ENCODE data around the gene ERC2. TPM values are rescaled to one million over a fixed set of nuclear protein-coding genes. Genes with fewer than 3 reads are reported as not detected.

Gene ERC2
- total RNA-seq, 1 donor from 2014 or later, result under 0.01 TPM

DNA sequence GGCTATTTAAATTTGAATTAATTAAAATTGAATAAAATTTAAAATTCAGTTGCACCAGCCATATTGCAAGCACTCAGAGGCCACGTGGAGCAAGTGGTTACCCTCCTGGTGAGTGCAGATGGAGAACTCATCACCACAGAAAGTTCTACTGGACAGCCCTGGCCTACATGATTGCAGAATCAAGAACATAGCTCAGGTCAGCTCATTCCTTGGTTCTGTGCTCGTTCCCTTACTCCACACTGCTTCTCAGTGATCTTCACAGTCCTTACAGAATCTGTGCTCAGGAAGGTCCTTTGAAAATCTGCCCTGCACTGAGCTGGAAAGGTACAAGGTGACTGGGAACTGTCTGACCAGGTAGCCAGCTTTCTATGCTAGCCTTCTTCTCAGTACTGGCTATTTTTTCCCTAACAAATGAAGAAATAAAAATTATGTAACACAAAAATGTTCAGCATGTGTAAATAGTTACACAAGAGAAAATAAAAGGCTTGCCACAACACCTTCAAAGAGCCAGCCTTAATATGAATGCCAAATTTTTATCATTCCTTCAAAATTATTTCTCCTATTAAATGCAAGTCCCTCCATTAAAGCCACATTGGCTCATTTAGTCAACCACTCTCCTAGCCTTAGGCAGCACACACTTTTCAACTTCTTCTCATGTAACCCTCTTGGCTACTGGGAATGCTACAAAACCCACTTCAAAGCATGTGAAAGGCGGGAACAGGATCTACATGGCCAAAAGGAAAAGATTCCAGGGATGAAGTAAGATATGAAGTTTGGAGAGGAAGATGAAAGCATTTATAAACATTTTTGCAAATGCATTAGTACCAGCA is 654.8 kb downstream of the ERC2 start:
- FAIRE-seq (no peak), DNase-seq (ENCODE audit: low read depth) (peak; percentile 27)
- Histone ChIP-seq H3K27me3 (ENCODE audit: control insufficient read depth, insufficient read depth, low read length) (no peaks in the 10 kb centered on the region), H3K36me3 (ENCODE audit: control insufficient read depth, insufficient read depth, low read length) (no peaks in the 10 kb centered on the region), H3K4me3 (ENCODE audit: low read depth, low read length) (no peak overlapping the region)
- TF ChIP-seq, protein P1, sequence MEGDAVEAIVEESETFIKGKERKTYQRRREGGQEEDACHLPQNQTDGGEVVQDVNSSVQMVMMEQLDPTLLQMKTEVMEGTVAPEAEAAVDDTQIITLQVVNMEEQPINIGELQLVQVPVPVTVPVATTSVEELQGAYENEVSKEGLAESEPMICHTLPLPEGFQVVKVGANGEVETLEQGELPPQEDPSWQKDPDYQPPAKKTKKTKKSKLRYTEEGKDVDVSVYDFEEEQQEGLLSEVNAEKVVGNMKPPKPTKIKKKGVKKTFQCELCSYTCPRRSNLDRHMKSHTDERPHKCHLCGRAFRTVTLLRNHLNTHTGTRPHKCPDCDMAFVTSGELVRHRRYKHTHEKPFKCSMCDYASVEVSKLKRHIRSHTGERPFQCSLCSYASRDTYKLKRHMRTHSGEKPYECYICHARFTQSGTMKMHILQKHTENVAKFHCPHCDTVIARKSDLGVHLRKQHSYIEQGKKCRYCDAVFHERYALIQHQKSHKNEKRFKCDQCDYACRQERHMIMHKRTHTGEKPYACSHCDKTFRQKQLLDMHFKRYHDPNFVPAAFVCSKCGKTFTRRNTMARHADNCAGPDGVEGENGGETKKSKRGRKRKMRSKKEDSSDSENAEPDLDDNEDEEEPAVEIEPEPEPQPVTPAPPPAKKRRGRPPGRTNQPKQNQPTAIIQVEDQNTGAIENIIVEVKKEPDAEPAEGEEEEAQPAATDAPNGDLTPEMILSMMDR (IDR thresholded peaks at IDR 0.05; ENCODE audit: insufficient read depth, low read length, severe bottlenecking), result no peak

DNA sequence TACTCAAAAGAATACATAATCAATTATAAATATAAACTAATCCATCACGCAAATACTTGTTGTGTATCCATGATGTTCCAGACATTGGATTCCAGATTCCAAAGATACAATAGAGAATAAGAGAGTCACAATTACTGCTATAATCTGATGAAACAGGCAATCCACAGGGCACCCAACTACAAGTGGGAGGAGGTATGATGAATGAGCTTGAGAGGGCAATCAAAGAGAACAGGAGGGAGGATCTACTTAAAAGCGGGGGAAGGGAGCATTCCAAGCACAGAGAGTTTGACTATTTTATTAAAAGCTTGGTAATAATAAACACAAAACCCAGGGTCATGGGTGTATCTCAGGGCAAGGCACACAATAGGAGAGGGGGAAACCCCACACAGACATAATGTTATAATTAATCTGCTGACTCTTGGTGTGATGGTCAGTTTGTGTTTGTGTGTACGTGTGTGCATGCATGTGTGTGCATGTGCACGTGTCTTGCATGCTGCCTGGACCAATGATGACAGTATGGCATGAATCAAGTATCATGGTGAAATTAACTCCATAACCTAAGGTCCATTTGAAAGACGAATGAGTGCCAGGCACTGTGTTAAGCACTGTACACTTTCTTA is 655.8 kb downstream of the ERC2 start:
- TF ChIP-seq, protein P1 (IDR thresholded peaks at IDR 0.05; ENCODE audit: insufficient read depth, low read length, severe bottlenecking), result no peak
- H3K4me3 ChIP-seq (ENCODE audit: low read depth, low read length), result no peak overlapping the region
- DNase-seq (ENCODE audit: low read depth) (no peak), FAIRE-seq (no peak)
- H3K27me3 ChIP-seq (ENCODE audit: control insufficient read depth, insufficient read depth, low read length), result no peaks in the 10 kb centered on the region
- no peaks in the 10 kb centered on the region for H3K36me3 ChIP-seq (ENCODE audit: control insufficient read depth, insufficient read depth, low read length)

DNA sequence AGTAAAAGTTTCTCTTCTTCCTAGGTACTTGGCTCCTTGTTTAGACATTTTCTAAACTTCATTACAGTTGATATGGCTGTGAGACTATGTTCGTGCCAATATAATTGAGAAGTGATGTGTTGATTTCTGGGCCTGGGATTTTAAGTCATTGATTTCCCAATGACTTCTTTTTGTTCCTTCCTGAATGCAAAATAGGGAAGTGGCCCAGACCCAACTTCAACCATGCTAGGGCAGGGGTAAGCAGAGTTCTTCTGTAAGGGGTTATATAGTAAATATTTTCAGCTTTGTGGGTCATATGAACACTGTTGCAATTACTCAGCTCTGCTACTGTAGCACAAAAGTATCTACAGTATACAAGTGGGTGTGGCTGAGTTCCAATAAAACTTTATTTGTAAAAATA is 661.1 kb downstream of the ERC2 start:
- no peaks in the 10 kb centered on the region for H3K36me3 ChIP-seq (ENCODE audit: control insufficient read depth, insufficient read depth, low read length)
- H3K4me3 ChIP-seq (ENCODE audit: low read depth, low read length), result no peak overlapping the region
- no peaks in the 10 kb centered on the region for H3K27me3 ChIP-seq (ENCODE audit: control insufficient read depth, insufficient read depth, low read length)
- FAIRE-seq (no peak), DNase-seq (ENCODE audit: low read depth) (no peak)
- TF ChIP-seq, protein P1 (IDR thresholded peaks at IDR 0.05; ENCODE audit: insufficient read depth, low read length, severe bottlenecking), result no peak

DNA sequence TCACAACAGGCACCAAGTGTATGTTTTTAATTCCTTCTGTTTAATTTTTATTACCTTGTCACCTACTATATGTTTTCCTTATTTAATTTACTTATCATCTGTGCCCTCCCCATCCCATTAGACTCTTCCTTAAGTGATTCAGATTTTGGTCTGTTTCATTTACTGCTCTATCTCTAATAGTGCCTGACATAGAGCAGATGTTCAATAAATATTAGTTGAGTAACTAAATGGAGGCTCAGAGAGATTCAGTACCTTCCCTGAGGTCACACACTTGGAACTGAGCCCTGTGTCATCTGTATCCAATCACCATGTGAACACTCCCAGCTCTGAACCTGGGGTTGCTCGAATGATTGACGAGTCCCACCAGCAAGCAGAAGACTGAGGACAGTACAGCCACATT is 663.1 kb downstream of the ERC2 start:
- no peak for FAIRE-seq

DNA sequence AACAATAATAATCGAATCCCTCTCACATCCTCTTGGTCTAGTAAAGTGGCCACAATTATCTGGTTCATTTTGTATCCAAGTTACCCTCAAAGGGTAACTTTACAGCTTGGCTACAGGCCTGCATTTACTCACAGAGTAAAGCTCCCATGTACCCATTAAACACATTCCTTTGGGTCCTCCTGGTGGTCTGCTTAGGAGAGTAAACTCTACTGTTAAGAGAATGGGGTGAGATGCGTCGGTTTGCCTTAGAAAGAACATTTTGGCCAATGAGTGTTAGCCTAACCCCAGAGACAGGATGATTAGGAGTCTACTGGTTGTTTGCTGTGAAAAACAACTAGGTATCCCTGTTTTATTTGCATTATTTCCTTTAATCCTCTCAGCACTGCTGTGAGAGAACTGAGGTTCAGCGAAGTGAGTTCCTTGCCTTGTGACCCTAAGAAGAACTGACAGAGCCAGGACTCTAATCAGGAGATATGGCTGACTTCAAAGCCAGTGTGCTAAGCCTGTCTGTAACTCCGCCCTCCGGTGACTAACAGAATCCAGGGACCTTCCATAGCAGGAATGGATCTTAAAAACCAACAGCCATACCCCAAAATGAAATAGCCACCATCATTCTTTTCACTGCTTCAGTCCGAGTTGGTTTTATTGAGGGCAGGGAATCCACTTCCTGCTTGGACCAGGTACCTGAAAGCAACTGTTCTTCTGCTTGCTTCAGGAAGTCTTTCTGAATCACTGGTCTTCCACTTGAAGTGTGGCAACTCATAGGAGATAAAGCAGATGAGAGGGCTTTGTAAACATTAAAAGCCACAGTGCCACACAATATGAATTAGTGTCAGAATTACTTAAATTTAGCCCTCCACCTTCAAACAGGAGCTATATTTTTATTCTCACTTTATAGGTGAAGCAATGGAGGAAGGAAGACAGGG is 663.8 kb downstream of the ERC2 start:
- FAIRE-seq (peak; percentile 36), DNase-seq (ENCODE audit: low read depth) (peak; percentile 16)
- Histone ChIP-seq H3K36me3 (ENCODE audit: control insufficient read depth, insufficient read depth, low read length) (no peaks in the 10 kb centered on the region), H3K4me3 (ENCODE audit: low read depth, low read length) (no peak overlapping the region), H3K27me3 (ENCODE audit: control insufficient read depth, insufficient read depth, low read length) (no peaks in the 10 kb centered on the region)
- TF ChIP-seq, protein P1 (IDR thresholded peaks at IDR 0.05; ENCODE audit: insufficient read depth, low read length, severe bottlenecking), result no peak

More for the DNA sequence above, 663.1 kb downstream of the ERC2 start:
- DNase-seq (ENCODE audit: low read depth), result no peak
- Histone ChIP-seq H3K4me3 (ENCODE audit: low read depth, low read length) (no peak overlapping the region), H3K36me3 (ENCODE audit: control insufficient read depth, insufficient read depth, low read length) (no peaks in the 10 kb centered on the region), H3K27me3 (ENCODE audit: control insufficient read depth, insufficient read depth, low read length) (no peaks in the 10 kb centered on the region)
- TF ChIP-seq, protein P1 (IDR thresholded peaks at IDR 0.05; ENCODE audit: insufficient read depth, low read length, severe bottlenecking), result no peak
